22Rv1 (cell line): Measurements from ENCODE around the gene AEN.

Source experiments
- ZFX ChIP-seq: fragments of 450-650 bp; IDR thresholded peaks from 2 replicates; pipeline ENCODE4 v1.6.1; 2017; ENCODE audit warnings: antibody characterized with exemption, borderline replicate concordance
- TF ChIP-seq, protein P1 (sequence below): fragments of 450-650 bp; IDR thresholded peaks from 2 replicates; pipeline ENCODE4 v1.5.1; 2017; ENCODE audit warnings: mild to moderate bottlenecking

DNA sequence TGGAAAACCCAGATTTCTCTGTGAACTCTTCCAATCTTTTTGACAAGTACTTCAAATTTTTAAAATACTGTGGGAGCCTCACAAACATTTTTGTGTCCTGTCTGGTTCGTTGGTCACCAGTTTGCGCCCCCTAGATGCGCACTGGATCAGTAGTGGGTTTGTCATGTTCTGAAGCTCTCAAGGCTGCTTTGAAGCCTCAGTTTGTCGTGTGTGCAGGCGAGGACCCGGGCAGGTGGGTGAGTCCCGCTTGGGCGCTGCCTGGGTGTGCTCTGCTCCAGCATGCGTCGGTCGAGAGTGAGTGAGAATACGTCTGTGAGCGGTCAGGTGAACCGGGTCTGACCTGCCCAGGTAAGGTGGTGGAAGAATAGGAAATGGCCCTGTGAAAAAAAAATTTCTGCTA, 17.3 kb upstream of the AEN start:
- TF ChIP-seq, protein P1, sequence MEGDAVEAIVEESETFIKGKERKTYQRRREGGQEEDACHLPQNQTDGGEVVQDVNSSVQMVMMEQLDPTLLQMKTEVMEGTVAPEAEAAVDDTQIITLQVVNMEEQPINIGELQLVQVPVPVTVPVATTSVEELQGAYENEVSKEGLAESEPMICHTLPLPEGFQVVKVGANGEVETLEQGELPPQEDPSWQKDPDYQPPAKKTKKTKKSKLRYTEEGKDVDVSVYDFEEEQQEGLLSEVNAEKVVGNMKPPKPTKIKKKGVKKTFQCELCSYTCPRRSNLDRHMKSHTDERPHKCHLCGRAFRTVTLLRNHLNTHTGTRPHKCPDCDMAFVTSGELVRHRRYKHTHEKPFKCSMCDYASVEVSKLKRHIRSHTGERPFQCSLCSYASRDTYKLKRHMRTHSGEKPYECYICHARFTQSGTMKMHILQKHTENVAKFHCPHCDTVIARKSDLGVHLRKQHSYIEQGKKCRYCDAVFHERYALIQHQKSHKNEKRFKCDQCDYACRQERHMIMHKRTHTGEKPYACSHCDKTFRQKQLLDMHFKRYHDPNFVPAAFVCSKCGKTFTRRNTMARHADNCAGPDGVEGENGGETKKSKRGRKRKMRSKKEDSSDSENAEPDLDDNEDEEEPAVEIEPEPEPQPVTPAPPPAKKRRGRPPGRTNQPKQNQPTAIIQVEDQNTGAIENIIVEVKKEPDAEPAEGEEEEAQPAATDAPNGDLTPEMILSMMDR: 0 out of 2 replicates have a peak, but pooled peaks have one; percentile 17
- no peak for TF ChIP-seq ZFX
